ENCODE measurements around the gene FBLN7.

DNA sequence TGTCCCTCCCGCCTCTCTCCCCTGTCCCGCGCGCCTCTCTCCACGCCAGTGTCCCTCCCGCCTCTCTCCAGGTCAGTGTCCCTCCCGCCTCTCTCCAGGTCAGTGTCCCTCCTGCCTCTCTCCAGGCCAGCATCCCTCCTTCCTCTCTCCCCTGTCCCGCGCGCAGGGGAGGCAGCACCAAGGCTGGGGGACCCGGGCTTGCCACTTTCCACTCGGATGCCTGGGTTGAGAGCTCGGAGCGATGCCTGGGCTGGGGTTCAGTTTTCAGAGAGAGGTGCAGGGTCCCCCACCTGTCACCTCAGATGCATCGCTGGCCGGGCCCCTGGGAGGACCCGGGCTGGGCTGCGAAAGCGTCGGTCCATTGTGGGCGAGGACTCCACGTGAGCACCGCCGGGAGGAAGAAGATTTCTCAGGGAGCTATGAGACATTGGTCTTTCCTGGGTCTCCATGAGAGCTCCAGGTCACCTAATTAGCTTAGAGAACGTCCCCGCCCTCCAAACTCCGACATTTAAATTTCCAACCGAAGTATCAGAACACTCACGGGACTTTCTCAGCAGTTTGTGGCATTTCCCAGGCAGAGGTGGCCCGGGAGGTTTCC, 2.1 kb downstream of the FBLN7 start:
- TF ChIP-seq, protein P1, sequence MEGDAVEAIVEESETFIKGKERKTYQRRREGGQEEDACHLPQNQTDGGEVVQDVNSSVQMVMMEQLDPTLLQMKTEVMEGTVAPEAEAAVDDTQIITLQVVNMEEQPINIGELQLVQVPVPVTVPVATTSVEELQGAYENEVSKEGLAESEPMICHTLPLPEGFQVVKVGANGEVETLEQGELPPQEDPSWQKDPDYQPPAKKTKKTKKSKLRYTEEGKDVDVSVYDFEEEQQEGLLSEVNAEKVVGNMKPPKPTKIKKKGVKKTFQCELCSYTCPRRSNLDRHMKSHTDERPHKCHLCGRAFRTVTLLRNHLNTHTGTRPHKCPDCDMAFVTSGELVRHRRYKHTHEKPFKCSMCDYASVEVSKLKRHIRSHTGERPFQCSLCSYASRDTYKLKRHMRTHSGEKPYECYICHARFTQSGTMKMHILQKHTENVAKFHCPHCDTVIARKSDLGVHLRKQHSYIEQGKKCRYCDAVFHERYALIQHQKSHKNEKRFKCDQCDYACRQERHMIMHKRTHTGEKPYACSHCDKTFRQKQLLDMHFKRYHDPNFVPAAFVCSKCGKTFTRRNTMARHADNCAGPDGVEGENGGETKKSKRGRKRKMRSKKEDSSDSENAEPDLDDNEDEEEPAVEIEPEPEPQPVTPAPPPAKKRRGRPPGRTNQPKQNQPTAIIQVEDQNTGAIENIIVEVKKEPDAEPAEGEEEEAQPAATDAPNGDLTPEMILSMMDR (IDR thresholded peaks at IDR 0.05; ENCODE audit: insufficient read depth, low read depth, low read length): no peak
- no peak for TF ChIP-seq EZH2 (IDR thresholded peaks at IDR 0.05; ENCODE audit: insufficient read depth, low read length)

Data from astrocyte (in vitro differentiated cells and primary cell).